ENCODE data around the gene RNASEH2A. TPM values are rescaled to one million over a fixed set of nuclear protein-coding genes. Genes with fewer than 3 reads are reported as not detected.

RNASEH2A gene
- total and polyA plus RNA-seq, 2 of the 13 experiments (the other 11 are each of a cell fraction or from before 2014, with no cell fraction given) = 25.1 to 35.8 TPM

DNA sequence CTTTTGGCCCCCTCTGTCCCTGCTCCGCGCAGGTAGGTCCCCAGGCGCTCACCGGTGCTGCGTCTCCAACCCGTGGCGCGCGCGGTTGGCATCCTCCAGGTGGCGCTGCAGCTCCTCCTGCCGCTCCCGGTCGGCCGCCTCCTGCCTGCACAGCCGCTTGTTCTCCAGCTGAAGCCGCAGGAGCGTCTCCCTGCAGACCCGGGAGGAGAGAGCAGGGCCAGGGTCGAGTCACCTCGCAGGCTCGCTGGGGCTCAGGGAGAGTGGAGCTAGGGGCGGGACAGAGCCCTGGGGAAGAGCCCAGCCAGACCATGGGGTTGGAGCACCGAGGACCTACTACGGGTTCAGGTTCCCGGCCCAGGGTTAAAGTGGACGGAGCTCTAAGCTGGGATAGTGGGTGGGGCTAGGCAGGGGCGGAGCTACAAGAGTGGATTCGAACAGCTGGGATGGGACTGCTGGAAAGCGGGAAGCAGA lies 40.3 kb upstream of the RNASEH2A start (continued):
- TF ChIP-seq, protein P1, sequence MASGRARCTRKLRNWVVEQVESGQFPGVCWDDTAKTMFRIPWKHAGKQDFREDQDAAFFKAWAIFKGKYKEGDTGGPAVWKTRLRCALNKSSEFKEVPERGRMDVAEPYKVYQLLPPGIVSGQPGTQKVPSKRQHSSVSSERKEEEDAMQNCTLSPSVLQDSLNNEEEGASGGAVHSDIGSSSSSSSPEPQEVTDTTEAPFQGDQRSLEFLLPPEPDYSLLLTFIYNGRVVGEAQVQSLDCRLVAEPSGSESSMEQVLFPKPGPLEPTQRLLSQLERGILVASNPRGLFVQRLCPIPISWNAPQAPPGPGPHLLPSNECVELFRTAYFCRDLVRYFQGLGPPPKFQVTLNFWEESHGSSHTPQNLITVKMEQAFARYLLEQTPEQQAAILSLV (CRISPR knock-in tag; IDR thresholded peaks at IDR 0.05; ENCODE audit: borderline replicate concordance) = no peak
- TF ChIP-seq, protein P2, sequence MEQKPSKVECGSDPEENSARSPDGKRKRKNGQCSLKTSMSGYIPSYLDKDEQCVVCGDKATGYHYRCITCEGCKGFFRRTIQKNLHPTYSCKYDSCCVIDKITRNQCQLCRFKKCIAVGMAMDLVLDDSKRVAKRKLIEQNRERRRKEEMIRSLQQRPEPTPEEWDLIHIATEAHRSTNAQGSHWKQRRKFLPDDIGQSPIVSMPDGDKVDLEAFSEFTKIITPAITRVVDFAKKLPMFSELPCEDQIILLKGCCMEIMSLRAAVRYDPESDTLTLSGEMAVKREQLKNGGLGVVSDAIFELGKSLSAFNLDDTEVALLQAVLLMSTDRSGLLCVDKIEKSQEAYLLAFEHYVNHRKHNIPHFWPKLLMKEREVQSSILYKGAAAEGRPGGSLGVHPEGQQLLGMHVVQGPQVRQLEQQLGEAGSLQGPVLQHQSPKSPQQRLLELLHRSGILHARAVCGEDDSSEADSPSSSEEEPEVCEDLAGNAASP (CRISPR knock-in tag; IDR thresholded peaks at IDR 0.05; ENCODE audit: borderline replicate concordance) = 0 out of 2 replicates have a peak, but pooled peaks have one; percentile 25
- TF ChIP-seq ZNF772 (CRISPR knock-in tag; IDR thresholded peaks at IDR 0.05) (peak; percentile 78; the same call in 1 of the 2 replicates), ZFX (CRISPR knock-in tag; IDR thresholded peaks at IDR 0.05; ENCODE audit: low read depth) (peak; percentile 74), CREM (IDR thresholded peaks at IDR 0.05) (no peak), CREM (CRISPR knock-in tag; IDR thresholded peaks at IDR 0.05) (no peak), FOXA1 (IDR thresholded peaks at IDR 0.05) (no peak), FOXA1 (CRISPR knock-in tag; IDR thresholded peaks at IDR 0.05) (peak; percentile 13; the same call in 1 of the 2 replicates), KLF9 (CRISPR knock-in tag; IDR thresholded peaks at IDR 0.05; ENCODE audit: low read depth) (no peak), HNF4G (IDR thresholded peaks at IDR 0.05; ENCODE audit: borderline replicate concordance, low read depth, low read length) (no peak), HNF4G (CRISPR knock-in tag; IDR thresholded peaks at IDR 0.05; ENCODE audit: borderline replicate concordance, low read depth) (0 out of 2 replicates have a peak, but pooled peaks have one; percentile 72), ZFP36 (IDR thresholded peaks at IDR 0.05; ENCODE audit: borderline replicate concordance, low read depth, low read length, partially characterized antibody) (no peak), MIER3 (CRISPR knock-in tag; IDR thresholded peaks at IDR 0.05; ENCODE audit: borderline replicate concordance) (peak; percentile 78), BCL6 (CRISPR knock-in tag; IDR thresholded peaks at IDR 0.05) (0 out of 2 replicates have a peak, but pooled peaks have one; percentile 25), MED8 (CRISPR knock-in tag; IDR thresholded peaks at IDR 0.05; ENCODE audit: insufficient replicate concordance) (peak; percentile 25), YEATS2 (CRISPR knock-in tag; IDR thresholded peaks at IDR 0.05; ENCODE audit: borderline replicate concordance) (peak; percentile 66; the same call in 1 of the 2 replicates), SMAD3 (CRISPR knock-in tag; IDR thresholded peaks at IDR 0.05) (0 out of 2 replicates have a peak, but pooled peaks have one; percentile 19), MEIS1 (CRISPR knock-in tag; IDR thresholded peaks at IDR 0.05; ENCODE audit: borderline replicate concordance) (peak; percentile 67; the same call in 1 of the 2 replicates), ZMYM3 (CRISPR knock-in tag; IDR thresholded peaks at IDR 0.05) (no peak), SMAD9 (CRISPR knock-in tag; IDR thresholded peaks at IDR 0.05) (no peak), KLF12 (CRISPR knock-in tag; IDR thresholded peaks at IDR 0.05; ENCODE audit: borderline replicate concordance) (no peak), ZBTB7A (CRISPR knock-in tag; IDR thresholded peaks at IDR 0.05) (no peak)
- TF ChIP-seq, protein P3, sequence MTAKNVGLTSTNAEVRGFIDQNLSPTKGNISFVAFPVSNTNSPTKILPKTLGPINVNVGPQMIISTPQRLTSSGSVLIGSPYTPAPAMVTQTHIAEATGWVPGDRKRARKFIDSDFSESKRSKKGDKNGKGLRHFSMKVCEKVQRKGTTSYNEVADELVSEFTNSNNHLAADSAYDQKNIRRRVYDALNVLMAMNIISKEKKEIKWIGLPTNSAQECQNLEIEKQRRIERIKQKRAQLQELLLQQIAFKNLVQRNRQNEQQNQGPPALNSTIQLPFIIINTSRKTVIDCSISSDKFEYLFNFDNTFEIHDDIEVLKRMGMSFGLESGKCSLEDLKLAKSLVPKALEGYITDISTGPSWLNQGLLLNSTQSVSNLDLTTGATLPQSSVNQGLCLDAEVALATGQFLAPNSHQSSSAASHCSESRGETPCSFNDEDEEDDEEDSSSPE (CRISPR knock-in tag; IDR thresholded peaks at IDR 0.05) = peak; percentile 52; the same call in 1 of the 2 replicates
- TF ChIP-seq, protein P4, sequence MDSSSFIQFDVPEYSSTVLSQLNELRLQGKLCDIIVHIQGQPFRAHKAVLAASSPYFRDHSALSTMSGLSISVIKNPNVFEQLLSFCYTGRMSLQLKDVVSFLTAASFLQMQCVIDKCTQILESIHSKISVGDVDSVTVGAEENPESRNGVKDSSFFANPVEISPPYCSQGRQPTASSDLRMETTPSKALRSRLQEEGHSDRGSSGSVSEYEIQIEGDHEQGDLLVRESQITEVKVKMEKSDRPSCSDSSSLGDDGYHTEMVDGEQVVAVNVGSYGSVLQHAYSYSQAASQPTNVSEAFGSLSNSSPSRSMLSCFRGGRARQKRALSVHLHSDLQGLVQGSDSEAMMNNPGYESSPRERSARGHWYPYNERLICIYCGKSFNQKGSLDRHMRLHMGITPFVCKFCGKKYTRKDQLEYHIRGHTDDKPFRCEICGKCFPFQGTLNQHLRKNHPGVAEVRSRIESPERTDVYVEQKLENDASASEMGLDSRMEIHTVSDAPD (CRISPR knock-in tag; IDR thresholded peaks at IDR 0.05) = no peak
- TF ChIP-seq, protein P5, sequence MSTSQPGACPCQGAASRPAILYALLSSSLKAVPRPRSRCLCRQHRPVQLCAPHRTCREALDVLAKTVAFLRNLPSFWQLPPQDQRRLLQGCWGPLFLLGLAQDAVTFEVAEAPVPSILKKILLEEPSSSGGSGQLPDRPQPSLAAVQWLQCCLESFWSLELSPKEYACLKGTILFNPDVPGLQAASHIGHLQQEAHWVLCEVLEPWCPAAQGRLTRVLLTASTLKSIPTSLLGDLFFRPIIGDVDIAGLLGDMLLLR (CRISPR knock-in tag; IDR thresholded peaks at IDR 0.05) = peak; percentile 73; the same call in 1 of the 2 replicates
